NCI-H82 treated with DMSO at 0.1 percent for 48 hours (cell line): Measurements from ENCODE around the gene CORT.
"Not testable (repeated sequence)": the region's sequence is repeated elsewhere in the genome, so short reads cannot be mapped to it uniquely, and the experiment has no call there.

Experiments used
- DNase-seq: peaks from one replicate; lab custom pipeline; 2025; ENCODE audit not compliant: unreplicated experiment; lab: John Stamatoyannopoulos, UW

Gene CORT, protein sequence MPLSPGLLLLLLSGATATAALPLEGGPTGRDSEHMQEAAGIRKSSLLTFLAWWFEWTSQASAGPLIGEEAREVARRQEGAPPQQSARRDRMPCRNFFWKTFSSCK

DNA sequence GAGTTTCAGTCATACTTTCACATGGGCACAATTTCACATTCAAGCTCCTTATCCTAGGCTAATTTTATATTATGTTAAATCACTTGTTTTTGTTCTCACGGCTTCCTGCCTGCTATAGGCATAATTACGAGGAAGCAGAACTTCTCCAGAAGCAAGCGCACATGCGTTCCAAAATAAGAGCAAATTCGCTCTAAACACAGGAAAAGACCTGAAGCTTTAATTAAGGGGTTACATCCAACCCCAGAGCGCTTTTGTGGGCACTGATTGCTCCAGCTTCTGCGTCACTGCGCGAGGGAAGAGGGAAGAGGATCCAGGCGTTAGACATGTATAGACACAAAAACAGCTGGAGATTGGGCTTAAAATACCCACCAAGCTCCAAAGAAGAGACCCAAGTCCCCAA is at the start of gene CORT:
Gene CORT, plus strand, starts transcription at position 281 of the 400 bp plus-strand sequence. CDS start 193 bp downstream, outside the sequence.
- DNase-seq = no peak

DNA sequence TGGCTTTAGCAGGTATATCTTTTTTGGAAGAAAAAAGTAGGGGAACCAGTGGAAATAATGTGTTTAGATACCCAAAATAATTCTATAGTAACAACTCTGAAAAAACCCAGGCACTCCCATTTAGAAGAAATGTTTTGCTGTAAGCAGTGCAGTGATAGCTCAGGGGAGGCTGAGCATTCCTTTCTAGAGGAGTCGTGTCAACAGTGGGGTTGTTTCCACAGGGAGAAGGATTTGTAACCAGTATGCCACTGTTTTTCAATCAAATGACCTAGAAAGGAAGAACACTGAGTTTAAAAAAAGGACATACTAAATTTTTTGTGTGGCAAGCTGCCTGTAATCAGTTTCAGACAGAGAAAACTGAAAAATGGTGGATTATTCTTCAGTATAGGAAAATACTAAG is 48.5 kb upstream of the CORT start:
- no peak for DNase-seq

DNA sequence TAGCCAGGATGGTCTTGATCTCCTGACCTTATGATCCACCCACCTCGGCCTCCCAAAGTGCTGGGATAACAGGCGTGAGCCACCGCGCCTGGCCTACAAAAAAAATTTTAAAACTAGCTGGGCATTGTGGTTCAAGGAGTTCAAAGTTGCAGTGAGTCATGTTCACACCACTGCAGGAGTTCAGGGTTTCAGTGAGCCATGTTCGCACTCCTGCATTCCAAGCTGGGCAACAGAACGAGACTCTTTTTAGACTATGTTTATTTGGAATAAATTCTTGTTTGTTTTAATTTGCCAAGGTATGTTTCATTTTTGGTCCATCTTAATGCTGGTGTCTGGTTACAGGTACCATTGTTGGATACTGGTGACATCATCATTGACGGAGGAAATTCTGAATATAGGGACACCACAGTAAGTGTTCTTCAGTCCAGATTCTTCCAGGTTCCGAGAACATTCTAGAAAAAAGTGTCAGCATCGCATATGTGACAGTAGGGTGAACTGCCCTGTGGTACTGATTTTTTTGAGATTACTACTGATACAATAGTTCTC is 47.0 kb upstream of the CORT start:
- no peak for DNase-seq

DNA sequence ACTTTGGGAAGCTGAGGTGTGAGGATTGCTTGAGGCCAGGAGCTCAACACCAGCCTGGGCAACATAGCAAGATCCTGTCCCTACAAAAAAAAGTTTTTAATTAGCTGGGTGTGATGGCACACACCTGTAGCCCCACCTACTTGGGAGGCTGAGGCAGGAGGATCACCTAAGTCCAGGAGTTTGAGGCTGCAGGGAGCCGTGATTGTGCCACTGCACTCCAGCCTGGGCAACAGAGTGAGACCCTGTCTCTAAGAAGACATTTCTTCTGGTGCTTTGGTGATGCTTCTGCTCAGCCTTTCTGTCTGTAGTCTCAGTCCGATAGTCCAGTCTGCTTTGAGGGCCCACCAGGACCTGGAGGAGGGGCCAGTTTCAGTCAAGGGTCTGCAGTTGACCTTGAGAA is 42.6 kb upstream of the CORT start:
- DNase-seq = no peak

DNA sequence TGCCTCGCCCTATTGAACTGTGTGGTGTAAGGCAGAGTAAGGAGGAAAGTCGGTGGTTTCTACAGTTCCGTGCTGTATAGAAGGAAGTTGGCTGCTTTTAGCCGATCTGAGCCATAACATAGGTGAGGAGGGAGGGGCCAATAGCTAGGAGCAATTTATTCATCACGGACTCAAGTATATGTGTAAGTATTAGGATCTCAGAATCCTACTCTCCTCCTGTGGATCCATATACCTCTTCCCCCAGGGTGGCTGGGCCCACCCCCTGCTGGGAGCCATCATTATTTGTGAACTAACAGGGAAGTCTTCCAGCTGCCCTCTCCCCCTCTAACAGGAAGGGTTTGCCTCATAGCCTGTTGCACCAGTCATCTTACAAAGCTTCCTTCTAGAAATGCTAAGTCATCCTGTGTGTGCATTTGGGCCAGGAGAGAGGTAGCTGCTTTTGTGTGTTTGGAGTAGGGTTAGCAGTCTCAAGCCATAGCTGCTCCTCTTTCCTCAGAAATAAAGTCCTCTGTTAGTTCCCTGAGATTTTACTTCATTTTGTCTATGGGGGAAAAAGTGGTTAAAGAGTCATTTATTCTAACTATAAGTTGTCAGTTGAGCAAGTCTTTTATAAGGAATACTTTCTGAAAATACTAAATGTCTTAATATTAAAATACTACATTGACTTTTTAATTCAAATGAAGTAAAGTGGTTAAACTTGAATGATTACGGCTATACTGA is 34.5 kb upstream of the CORT start:
- DNase-seq = no peak

DNA sequence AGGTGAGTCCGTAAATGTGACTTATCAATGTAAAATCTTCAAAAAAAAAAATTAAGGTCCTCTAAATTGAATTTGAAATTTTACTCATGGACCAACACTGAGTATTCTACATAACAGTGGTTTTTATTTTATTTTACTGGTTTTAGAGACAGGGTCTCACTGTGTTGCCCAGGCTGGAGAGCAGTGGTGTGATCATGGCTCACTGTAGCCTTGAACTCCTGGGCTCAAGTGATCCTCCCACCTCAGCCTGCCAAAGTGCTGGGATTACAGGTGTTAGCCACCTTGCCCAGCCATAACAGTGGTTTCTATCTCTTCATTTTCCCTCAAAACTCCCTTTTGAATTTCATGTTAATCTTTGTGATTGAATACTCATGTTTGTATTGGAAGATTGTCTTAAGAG is 33.9 kb upstream of the CORT start:
- DNase-seq = not testable (repeated sequence)

DNA sequence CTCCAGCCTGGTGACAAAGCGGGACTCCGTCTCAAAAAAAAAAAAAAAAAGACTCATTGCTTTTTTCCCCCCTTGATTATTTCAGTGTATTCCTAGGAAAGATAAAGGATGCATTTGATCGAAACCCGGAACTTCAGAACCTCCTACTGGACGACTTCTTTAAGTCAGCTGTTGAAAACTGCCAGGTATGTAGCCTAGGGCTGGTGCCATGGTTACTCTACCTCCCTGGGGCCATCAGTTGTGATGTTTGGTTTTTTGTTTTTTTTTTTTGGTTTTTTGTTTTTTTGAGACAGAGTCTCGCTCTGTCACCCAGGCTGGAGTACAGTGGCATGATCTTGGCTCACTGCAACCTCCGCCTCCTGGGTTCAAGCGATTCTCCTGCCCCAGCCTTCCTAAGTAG is 31.1 kb upstream of the CORT start:
- DNase-seq = not testable (repeated sequence)

DNA sequence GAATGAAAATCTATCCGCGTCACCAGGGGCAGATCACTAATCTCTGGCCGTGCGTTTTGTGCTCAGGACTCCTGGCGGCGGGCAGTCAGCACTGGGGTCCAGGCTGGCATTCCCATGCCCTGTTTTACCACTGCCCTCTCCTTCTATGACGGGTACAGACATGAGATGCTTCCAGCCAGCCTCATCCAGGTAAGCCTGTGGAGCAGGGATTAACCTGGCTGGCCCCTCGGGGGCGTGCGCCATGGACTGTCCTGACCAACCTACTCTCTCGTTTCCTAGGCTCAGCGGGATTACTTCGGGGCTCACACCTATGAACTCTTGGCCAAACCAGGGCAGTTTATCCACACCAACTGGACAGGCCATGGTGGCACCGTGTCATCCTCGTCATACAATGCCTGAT is 30.5 kb upstream of the CORT start:
- no peak for DNase-seq

DNA sequence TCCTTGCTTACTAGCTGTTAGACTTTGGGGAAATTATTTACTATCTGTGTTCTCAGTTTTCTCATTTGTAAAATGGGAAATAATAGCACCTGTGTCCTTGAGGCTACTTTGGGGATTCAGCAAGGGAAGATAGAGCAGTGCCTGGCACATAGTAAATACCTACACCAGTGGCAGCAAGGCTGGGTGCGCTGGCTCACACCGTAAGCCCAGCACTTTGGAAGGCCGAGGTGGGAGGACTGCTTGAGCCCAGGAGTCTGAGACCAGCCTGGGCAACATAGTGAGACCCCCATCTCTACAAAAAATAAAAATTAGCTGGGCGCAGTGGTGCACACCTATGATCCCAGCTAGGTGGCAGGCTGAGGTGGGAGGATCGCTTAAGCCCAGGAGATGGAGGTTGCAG is 28.2 kb upstream of the CORT start:
- DNase-seq = no peak

DNA sequence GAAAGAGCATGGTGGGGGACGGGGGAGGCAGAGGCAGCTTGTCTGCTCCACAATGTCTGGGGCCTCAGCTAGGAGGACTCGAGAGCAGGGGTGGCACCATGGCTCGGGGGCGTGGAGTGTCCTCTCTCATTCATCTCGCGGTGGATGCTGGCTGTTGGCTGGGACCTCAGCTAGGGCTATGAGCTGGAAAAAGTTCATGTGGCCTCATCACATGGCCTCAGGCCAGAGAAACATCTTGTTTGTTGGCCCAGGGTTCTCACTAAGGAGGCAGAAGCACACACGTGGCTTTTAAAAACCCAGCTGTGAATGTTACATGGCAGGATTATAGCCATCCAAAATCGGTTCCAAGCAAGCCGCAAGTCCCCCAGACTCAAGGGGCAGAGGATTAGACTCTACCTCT is 25.8 kb upstream of the CORT start:
- DNase-seq = no peak

DNA sequence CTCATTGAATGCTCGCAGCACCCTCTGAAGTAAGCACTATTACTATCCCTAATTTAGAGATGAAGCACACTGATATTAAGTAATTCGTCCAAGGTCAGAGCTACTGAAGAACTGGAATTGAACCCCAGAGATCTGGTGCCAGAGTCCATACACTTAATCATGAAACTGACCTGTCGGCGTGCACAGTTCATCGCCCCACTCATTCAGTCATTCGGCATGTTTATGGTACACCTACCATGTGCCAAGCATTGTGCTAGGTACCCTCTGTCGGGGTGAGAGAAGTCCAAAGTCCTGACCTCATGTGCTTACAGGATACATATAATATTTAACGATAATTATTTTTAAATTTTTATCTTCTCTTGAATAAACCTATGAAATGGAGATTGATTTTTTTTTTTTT is 25.2 kb upstream of the CORT start:
- no peak for DNase-seq

DNA sequence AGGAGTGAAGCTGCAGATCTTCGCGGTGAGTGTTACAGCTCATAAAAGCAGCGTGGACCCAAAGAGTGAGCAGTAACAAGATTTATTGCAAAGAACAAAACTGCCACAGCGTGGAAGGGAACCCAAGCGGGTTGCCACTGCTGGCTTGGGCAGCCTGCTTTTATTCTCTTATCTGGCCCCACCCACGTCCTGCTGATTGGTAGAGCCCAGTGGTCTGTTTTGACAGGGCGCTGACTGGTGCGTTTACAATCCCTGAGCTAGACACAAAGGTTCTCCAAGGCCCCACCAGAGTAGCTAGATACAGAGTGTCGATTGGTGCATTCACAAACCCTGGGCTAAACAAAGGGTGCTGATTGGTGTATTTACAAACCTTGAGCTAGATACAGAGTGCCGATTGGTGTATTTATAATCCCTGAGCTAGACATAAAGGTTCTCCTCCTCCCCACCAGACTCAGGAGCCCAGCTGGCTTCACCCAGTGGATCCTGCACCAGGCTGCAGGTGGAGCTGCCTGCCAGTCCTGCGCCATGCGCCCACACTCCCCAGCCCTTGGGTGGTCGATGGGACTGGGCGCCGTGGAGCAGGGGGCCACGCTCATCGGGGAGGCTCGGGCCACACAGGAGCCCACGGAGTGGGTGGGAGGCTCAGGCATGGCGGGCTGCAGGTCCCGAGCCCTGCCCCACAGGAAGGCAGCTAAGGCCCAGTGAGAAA is 23.9 kb upstream of the CORT start:
- DNase-seq = not testable (repeated sequence)

DNA sequence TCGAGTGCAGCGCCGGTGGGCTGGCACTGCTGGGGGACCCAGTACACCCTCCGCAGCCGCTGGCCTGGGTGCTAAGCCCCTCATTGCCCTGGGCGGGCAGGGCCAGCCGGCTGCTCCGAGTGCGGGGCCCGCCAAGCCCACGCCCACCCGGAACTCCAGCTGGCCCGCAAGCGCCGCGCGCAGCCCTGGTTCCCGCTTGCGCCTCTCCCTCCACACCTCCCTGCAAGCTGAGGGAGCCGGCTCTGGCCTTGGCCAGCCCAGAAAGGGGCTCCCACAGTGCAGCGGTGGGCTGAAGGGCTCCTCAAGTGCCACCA is 23.3 kb upstream of the CORT start:
- not testable (repeated sequence) for DNase-seq

DNA sequence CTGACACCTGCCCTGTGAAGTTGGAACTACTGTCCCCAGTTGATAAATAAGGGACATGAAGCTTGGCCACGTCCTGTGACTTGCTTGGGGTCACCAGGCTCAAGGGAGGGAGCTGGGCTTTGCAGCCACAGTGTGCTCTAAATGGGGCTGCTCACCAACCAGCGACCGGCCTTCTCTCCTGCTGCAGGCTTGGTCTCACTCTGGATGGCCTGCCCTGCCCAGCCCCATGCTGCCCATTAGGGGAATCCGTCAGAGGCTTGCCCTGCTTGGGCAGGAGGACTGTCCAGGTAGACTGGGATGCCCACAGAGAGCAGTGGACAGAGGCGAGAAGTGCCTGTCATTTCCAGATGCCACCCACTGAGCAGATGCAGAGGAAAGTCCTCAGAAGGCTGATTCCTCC is 20.8 kb upstream of the CORT start:
- DNase-seq = no peak

DNA sequence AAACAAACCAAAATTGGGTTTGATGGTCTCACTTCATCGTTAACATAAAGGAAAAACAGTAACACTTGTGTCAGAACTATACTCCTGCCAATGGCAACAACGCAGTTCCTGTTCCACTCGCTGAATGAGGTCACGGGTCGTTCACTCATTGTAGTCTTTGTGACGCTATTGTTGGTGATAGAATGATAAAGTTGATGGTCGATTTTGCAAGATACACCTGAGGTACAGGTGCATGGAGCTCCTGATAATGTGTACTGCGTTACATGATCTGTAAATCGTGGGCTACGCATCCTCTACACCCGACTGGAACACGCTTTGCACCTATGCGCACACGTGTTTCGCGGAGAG is 20.0 kb upstream of the CORT start:
- DNase-seq = no peak

DNA sequence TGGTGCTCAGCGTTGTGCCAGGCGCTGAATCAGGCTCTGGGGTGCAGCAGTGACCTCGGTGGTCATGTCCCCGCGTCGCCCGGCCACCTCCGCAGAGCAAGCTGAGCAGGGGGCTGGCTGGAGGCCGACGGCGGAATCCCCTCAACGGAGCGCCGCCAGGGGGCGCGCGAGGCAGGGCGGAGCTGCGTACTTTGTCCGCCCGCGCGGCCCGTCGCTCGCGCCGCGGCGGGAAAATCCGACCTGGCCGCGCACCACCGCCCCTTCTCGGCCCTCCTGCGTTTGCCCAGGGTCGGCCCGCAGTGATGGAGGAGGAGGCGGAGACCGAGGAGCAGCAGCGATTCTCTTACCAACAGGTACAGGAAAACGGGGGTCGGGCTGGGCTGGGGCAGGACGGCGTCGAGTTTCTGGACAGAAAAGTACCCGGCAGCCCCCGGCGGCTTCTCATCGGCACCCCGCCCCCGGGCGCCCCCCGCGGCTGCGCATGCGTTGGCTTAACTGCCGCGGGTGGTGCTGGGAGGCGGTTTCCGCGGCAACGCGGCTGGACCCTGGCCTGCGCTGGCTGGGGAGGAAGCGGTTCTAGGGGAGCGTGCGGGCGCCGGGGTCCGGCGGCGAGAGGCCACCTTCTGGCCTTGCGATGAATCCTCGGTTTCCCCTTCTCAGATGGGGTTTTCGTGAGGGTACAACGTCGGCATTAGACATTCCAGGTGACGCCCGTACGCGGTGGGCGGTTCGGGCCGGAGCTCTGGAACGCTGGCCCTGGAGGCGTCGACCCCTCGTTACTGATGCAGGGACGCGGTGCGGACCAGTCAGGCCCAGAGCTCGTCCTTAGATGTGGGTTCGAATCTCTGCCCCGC is 19.4 kb upstream of the CORT start, which contains the start of gene CENPS:
Gene CENPS, plus strand, starts transcription at position 218 of the 854 bp plus-strand sequence. Its CDS starts 85 bp downstream, at position 303.
- peak; percentile 78 for DNase-seq

DNA sequence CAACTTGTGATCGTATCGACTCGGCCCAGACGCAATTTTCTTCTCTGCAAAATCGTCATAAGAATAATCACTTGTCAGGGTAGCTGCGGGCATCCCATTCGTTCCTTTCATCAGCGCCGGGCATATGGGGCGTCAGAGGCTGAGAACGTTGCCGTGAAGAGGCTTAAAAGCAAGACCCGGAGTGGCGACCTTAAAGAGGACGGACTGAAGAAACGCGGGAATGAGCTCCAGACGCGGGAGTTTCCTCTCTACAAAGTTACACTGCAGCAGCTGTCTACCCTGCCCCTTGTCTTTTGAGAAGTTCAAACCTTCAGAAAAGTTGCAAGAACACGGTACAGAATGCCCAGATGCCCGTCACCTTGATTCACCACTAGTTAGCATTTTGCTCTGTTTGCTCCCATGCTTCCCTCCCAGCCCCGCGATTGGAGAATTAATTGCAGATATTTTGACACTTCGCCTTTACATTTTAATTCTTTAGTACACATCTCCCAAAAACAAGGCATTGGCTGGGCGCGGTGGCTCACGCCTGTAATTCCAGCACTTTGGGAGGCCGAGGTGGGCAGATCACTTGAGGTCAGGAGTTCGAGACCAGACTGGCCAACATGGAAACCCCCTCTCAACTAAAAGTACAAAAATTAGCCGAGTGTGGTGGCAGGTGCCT is 18.6 kb upstream of the CORT start:
- no peak for DNase-seq

DNA sequence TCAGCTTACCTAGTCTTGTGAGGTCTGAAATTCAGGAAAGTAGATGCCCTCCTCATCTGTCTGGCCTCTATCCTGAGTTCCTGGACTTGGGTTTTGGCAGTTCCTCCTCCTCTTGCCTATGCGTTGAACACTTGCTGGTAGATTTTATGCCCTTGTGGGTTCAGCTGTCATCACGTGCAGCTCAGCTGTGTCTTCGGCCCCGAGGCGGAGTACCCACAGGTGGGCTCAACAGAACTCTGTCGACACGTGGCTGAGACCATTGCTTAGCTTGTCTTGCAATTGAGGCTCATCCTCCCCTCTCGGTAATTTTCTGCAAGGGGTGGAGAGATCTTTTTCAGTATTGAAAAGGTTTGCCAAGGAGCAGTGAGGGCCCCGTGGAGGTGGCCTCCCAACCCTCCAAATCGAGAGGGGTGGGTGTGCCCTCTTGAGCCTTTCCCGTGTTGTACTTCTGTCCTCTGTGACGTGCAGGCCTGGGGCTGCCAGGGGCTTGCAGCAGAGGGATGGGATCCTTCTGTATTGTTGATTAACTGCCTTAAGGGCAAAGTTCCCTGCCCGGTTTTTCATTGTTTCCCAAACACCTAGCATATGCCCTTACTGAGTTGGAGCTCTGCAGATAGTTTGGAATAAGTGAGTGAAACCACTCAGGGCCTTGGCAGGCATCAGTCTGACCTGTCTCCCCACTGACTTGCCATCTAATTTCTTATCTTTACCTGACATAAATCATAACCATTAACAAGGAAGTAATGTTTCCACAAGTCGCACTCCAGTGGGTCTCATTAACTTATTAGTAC is 16.7 kb upstream of the CORT start:
- DNase-seq = no peak

DNA sequence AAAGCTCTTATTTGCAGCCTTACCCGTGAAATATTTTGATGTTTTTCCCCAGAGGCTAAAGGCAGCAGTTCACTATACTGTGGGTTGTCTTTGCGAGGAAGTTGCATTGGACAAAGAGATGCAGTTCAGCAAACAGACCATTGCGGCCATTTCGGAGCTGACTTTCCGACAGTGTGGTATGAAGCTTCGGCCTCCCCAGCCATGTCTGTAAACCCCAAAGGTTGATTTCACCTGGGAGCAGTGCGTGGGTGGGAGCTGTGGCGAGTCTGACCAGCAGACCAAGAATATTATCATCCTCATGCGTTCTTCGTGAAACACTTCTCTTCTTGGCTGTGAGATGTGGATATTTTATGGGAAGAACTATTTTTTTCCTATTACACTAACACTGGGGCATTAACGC is 16.0 kb upstream of the CORT start:
- DNase-seq = no peak

DNA sequence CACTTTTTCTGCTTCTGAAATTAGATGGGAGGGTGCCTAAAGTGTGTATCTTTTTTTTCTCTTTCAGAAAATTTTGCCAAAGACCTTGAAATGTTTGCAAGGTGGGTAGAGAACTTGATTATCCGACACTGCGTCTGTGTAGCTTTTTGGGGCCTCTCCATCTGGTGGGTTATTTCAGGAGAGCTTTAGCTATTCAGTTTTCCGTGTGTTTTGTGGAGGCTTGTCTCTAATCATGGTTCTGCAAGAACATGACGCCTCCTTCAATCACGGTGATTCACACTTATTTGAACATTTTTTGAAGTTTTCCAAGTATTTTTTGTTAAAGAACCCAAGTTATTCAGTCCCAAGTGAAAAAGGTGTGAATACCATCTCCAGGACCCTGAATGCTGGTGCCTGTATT is 15.2 kb upstream of the CORT start:
- DNase-seq = no peak
